ENCODE results near the gene RUSC1.

Gene RUSC1

DNA sequence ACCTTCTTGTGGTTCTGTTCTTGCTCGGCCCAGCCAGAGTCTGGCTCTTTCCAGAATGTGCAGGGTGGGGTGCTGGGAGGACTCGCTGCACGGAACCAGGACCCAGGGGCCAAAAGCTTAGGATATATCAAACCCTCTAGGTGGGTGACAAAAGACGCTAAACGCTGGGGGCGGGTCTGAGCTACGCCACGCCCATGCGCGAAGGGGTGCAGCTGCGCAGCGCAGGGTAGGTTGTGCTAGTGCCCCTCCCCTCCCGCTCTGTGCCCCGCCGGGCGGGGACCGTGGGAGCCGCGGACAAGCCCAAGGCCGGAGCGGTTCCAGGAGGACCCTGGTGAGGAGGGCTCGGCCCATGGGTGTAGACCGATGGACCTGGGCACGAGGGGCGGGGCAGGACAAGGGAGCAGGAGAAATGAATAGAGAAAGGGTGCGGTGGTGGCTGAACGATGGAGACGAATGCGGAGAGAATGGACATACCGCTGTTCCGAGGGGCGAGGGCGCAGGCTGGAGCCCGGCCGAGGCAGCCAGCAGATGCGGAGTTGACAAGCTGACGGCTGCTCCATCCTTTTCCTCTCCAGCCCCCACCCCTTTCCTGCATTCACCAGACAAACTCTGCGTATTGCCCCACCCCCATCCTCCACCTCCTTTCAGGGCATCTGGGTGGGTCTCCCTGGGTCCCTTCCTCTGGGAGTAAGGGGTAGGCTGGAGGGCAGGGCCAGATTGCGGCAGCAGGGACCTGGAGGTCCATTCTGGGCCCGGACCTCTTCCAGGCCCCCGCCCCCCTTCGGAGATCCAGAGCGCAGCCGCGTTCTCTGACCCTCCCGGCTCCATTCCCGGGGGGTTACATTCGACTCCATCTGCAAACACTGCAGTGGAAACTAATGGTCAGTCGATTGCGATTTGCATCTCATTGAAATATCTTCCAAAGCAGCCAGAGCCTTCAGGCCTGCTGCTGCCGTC, at the start of gene RUSC1:
Gene RUSC1, plus strand, starts transcription at position 234 of the 957 bp plus-strand sequence. CDS start 880 bp downstream, outside the sequence.
- H3K36me3 Mint-ChIP-seq: peaks cover 33% of the 10 kb centered on the region
- H3K4me3 Mint-ChIP-seq: peak within 1 kb of the TSS; percentile 64
- H3K27ac Mint-ChIP-seq: peak within 1 kb of the TSS; percentile 71
- H3K4me1 Mint-ChIP-seq: peaks cover 51% of the 10 kb centered on the region
- H3K9me3 Mint-ChIP-seq: no peaks in the 10 kb centered on the region
- CTCF ChIA-PET: interaction anchor here (1.0 to 9.5 kb wide), 8 partner anchors 8 to 71 kb away, joined by 3 to 138 read pairs (median 4); partner anchors contain the start of genes CLK2, FDPS and SCAMP3
- no peaks in the 10 kb centered on the region for H3K27me3 Mint-ChIP-seq
- peak; percentile 89 for DNase-seq

- no peaks in the 10 kb centered on the region for H3K9me3 Mint-ChIP-seq
- CTCF ChIA-PET: interaction anchor here (1.2 to 4.7 kb wide), 6 partner anchors 9 to 324 kb away, joined by 3 to 34 read pairs (median 6); partner anchors contain the start of gene RUSC1
- H3K4me1 Mint-ChIP-seq: peaks cover 52% of the 10 kb centered on the region
- peak overlapping the region; percentile 86 for H3K4me3 Mint-ChIP-seq
- DNase-seq: no peak
- peaks cover 43% of the 10 kb centered on the region for H3K36me3 Mint-ChIP-seq
- H3K27ac Mint-ChIP-seq: peak overlapping the region; percentile 90
- peaks cover 7% of the 10 kb centered on the region for H3K27me3 Mint-ChIP-seq
These were observed 48.0 kb upstream of the RUSC1 start for GRCh38 chr1:155272466-155273342.

DNA sequence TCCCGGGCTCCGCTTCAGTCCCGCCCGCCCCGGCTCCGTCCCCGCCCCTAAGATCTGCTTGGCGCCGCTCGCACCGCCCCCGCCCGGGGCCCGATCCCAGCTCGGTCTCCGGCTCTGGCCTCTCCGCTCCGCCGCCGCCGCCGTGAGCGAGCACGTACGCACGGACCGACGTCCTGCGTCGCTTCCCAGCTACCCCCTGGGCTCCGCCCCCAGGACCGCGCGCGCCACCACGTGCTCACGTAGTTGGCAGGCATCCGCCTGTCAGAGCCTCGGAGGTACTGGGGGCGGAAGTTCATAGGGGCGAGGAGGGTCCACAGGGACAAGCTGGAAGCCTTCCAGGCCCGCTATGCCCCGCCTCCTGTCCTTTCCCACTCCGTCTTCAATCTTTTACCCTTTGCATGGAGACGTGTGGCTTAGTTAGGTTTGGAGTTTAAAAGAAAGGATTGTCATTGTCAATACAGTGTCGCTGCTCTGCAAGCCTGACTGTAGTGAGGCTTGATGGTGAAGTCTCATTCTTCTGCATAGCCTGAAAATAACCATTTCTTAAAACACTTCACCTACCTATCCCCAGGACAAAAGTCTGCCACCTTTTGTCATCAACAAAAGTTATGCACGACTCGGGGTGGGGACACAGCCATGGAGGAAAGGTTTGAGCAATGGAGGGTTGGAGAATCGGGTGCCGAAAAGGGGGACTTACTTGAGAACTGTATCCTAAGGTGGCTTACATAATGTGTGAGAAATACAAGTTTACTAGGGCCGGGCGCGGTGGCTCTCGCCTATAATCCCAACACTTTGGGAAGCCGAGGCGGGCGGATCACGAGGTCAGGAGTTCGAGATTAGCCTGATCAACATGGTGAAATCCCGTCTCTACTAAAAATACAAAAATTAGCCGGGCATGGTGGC, 47.1 kb upstream of the RUSC1 start, which contains the start of gene CLK2:
Gene CLK2, minus strand, starts transcription at position 162 of the 903 bp plus-strand sequence. CDS start 2,527 bp downstream, outside the sequence.
- H3K27me3 Mint-ChIP-seq: peaks cover 16% of the 10 kb centered on the region
- H3K9me3 Mint-ChIP-seq: no peaks in the 10 kb centered on the region
- H3K4me1 Mint-ChIP-seq: peaks cover 56% of the 10 kb centered on the region
- peaks cover 35% of the 10 kb centered on the region for H3K36me3 Mint-ChIP-seq
- CTCF ChIA-PET: interaction anchor here (1.0 to 4.7 kb wide), 6 partner anchors 17 to 50 kb away, joined by 3 to 34 read pairs (median 4); partner anchors contain the start of genes FDPS and RUSC1
- H3K27ac Mint-ChIP-seq: peak within 1 kb of the TSS; percentile 95
- peak within 1 kb of the TSS; percentile 86 for H3K4me3 Mint-ChIP-seq
- DNase-seq: peak; percentile 98

GRCh38 chr1:155277070-155277901, 43.4 kb upstream of the RUSC1 start, which contains the start of gene HCN3:
Gene HCN3 (plus strand): TSS chr1:155277463. CDS start chr1:155277591, 128 bp downstream.
- Mint-ChIP-seq H3K9me3 (no peaks in the 10 kb centered on the region), H3K27ac (peak within 1 kb of the TSS; percentile 26), H3K27me3 (peaks cover 26% of the 10 kb centered on the region), H3K4me1 (peaks cover 41% of the 10 kb centered on the region), H3K36me3 (peaks cover 8% of the 10 kb centered on the region), H3K4me3 (peak within 1 kb of the TSS; percentile 68)
- peak; percentile 96 for DNase-seq
- CTCF ChIA-PET: interaction anchor here (0.6 to 4.9 kb wide), 4 partner anchors 26 to 529 kb away, joined by 3 to 26 read pairs (median 4); partner anchors contain the start of gene FDPS

DNA sequence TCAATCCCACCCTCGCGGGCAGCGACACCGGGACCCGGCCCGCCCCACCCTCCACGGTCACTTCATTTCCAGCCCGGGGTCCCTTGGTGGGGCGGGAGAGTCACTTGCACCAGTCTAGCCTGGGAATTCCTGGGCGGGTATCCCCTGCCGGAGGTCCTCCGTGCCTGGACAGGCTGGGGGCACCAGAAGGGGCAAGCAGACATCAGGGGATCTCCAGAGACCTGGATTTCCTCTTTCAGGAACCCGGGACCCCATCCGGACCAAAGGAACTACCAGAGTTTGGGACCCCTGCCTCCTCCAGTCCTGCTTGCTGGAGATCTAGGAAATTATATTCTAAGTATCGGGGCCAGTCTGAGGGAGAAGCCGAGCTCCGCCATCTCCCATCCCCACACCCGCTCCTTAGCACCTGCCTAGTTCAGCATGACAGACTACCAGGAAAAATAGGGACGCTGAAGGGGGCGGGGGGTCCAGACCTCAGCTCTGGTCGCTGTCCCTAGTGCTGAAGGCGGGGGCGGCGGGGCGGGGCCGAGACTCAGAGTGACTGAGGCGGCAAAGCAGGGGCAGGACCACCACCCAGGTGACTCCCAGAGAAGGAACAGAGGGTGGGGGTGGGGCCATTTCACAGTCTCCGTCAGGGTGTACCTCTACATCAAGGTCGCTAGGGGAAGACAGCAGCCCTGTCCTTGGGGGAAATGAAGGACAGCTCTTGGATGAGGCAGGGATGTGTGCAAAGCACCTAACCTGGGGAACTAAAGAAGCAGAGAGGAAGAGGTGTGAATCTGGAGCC, 42.6 kb upstream of the RUSC1 start:
- peak overlapping the region; percentile 68 for H3K4me3 Mint-ChIP-seq
- CTCF ChIA-PET: interaction anchor here (0.6 to 4.9 kb wide), 4 partner anchors 11 to 46 kb away, joined by 3 to 26 read pairs (median 3); no protein-coding TSS in a partner anchor
- no peaks in the 10 kb centered on the region for H3K9me3 Mint-ChIP-seq
- peaks cover 35% of the 10 kb centered on the region for H3K4me1 Mint-ChIP-seq
- H3K36me3 Mint-ChIP-seq: peaks cover 1% of the 10 kb centered on the region
- H3K27ac Mint-ChIP-seq: no peak overlapping the region
- peak; percentile 86 for DNase-seq
- H3K27me3 Mint-ChIP-seq: peaks cover 26% of the 10 kb centered on the region

DNA sequence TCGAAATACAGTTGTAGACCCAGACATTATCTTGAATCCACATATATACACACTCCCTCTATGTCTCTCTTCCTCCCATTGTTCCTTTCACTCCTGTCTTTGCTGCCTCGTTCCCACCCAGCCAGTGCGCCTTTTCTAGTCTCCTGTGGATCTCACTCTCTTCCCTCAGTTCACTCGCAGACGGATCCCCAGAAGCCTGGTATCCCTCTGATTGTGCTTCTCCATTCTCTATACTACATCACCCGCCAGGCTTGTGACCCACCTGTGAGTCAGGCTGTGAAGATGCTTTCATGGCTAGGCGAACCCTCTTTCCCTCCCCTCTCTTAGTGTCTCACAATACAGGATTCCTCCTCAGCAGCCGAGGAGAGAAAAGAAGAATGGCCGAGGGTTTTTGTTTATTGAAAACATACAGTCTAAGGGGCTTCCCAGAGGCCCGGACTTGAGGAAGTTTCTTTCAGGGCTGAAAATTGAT, 42.0 kb upstream of the RUSC1 start:
- Mint-ChIP-seq H3K36me3 (no peaks in the 10 kb centered on the region), H3K9me3 (no peaks in the 10 kb centered on the region), H3K4me1 (peaks cover 30% of the 10 kb centered on the region), H3K27ac (no peak overlapping the region), H3K4me3 (peak overlapping the region; percentile 68), H3K27me3 (peaks cover 26% of the 10 kb centered on the region)
- DNase-seq: no peak
- CTCF ChIA-PET: interaction anchor here (0.6 to 4.9 kb wide), 5 partner anchors 12 to 45 kb away, joined by 3 to 26 read pairs (median 3); no protein-coding TSS in a partner anchor

- H3K27ac Mint-ChIP-seq: no peak overlapping the region
These were observed 41.4 kb upstream of the RUSC1 start for GRCh38 chr1:155279268-155279667.

GRCh38 chr1:155282488-155283091, 38.1 kb upstream of the RUSC1 start:
- H3K27ac Mint-ChIP-seq: no peak overlapping the region
- no peaks in the 10 kb centered on the region for H3K9me3 Mint-ChIP-seq
- peaks cover 20% of the 10 kb centered on the region for H3K27me3 Mint-ChIP-seq
- CTCF ChIA-PET: interaction anchor here (1.3 to 4.9 kb wide), 2 partner anchors 10 to 31 kb away, joined by 3 to 26 read pairs; no protein-coding TSS in a partner anchor
- no peak overlapping the region for H3K4me3 Mint-ChIP-seq
- H3K4me1 Mint-ChIP-seq: peaks cover 10% of the 10 kb centered on the region
- H3K36me3 Mint-ChIP-seq: no peaks in the 10 kb centered on the region
- no peak for DNase-seq

More at GRCh38 chr1:155279268-155279667, 41.4 kb upstream of the RUSC1 start:
- Mint-ChIP-seq H3K27me3 (peaks cover 26% of the 10 kb centered on the region), H3K36me3 (no peaks in the 10 kb centered on the region), H3K9me3 (no peaks in the 10 kb centered on the region), H3K4me3 (no peak overlapping the region), H3K4me1 (peaks cover 27% of the 10 kb centered on the region)
- CTCF ChIA-PET: interaction anchor here (1.3 to 4.9 kb wide), 2 partner anchors 28 to 43 kb away, joined by 3 to 26 read pairs; no protein-coding TSS in a partner anchor
- DNase-seq: no peak

DNA sequence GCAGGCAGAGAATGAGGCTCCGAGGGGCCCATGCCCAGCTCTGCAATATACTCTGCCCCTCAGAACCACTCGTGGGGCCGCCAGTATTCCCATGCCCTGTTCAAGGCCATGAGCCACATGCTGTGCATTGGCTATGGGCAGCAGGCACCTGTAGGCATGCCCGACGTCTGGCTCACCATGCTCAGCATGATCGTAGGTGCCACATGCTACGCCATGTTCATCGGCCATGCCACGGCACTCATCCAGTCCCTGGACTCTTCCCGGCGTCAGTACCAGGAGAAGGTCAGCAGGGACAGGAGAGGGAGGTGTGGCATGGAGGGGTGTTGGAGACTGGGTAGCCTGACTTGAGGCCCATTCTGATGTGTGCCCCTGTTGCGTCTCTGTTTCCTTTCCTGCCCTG, 36.2 kb upstream of the RUSC1 start:
- Mint-ChIP-seq H3K36me3 (no peaks in the 10 kb centered on the region), H3K4me3 (no peak overlapping the region), H3K27me3 (peaks cover 4% of the 10 kb centered on the region), H3K4me1 (peaks cover 1% of the 10 kb centered on the region), H3K27ac (no peak overlapping the region), H3K9me3 (no peaks in the 10 kb centered on the region)
- DNase-seq: no peak
- CTCF ChIA-PET: no interaction called here

GRCh38 chr1:155285063-155285462, 35.6 kb upstream of the RUSC1 start:
- no peak for DNase-seq
- Mint-ChIP-seq H3K27ac (no peak overlapping the region), H3K36me3 (no peaks in the 10 kb centered on the region), H3K4me1 (no peaks in the 10 kb centered on the region), H3K9me3 (no peaks in the 10 kb centered on the region), H3K4me3 (no peak overlapping the region), H3K27me3 (peaks cover 6% of the 10 kb centered on the region)
- CTCF ChIA-PET: no interaction called here

GRCh38 chr1:155285631-155286044, 35.1 kb upstream of the RUSC1 start:
- Mint-ChIP-seq H3K4me3 (no peak overlapping the region), H3K36me3 (no peaks in the 10 kb centered on the region), H3K4me1 (no peaks in the 10 kb centered on the region), H3K9me3 (no peaks in the 10 kb centered on the region), H3K27me3 (peaks cover 12% of the 10 kb centered on the region), H3K27ac (no peak overlapping the region)
- no peak for DNase-seq
- CTCF ChIA-PET: no interaction called here
